Common myeloid progenitor, CD34-positive (primary cell): Measurements from ENCODE around the gene PIGU.

ENCODE experiments used
- CTCF ChIA-PET: fragments of 350-600 bp; sonication (Branson Sonifier 250); formaldehyde crosslinking; loops from one replicate; lab custom pipeline; 2021; ENCODE audit warnings: antibody characterized with exemption; lab: Charles Lee
- POLR2A ChIA-PET: fragments of 350-600 bp; sonication (Branson Sonifier 250); formaldehyde crosslinking; loops from one replicate; lab custom pipeline; 2021; ENCODE audit warnings: antibody characterized with exemption; lab: Charles Lee
- DNase-seq, 3 donors: peaks; one replicate each; pipeline versions ENCODE4 v3.0.0 to v3.0.0-alpha.2; 2013
- H3K27ac ChIP-seq, 2 experiments: 1 replicate in 1 of 2; 2 replicates in 1 of 2; pipeline ENCODE4 v1.7.0; 2013; ENCODE audit warnings: inconsistent platforms in 2 of 2, low read length in 2 of 2, mild to moderate bottlenecking in 2 of 2, low read depth in 1 of 2, moderate library complexity in 1 of 2; ENCODE audit not compliant: severe bottlenecking in 2 of 2, insufficient read depth in 1 of 2, poor library complexity in 1 of 2
- H3K27me3 ChIP-seq, 5 experiments: replicated peaks in 2 of 5; 1 replicate in 3 of 5; 2 replicates in 2 of 5; pipeline versions ENCODE4 v1.6.1 to v1.7.0; 2013; ENCODE audit warnings: low read length in 4 of 5, mild to moderate bottlenecking in 2 of 5, moderate library complexity in 2 of 5, inconsistent platforms in 1 of 5; ENCODE audit not compliant: insufficient read depth in 5 of 5, control insufficient read depth in 4 of 5
- H3K36me3 ChIP-seq, 4 experiments: 1 replicate in 2 of 4; 2 replicates in 2 of 4; pipeline versions ENCODE4 v1.6.1 to v1.7.0; 2013; ENCODE audit warnings: low read length in 3 of 4, control low read depth in 1 of 4, mild to moderate bottlenecking in 1 of 4; ENCODE audit not compliant: control insufficient read depth in 4 of 4, insufficient read depth in 4 of 4
- H3K4me1 ChIP-seq, 4 experiments: 1 replicate in 3 of 4; 2 replicates in 1 of 4; pipeline versions ENCODE4 v1.6.1 to v1.7.1; 2013; ENCODE audit warnings: low read length in 3 of 4, mild to moderate bottlenecking in 3 of 4, control low read depth in 1 of 4, inconsistent platforms in 1 of 4, moderate library complexity in 1 of 4; ENCODE audit not compliant: control insufficient read depth in 4 of 4, insufficient read depth in 4 of 4; ENCODE audit errors: control extremely low read depth in 1 of 4
- H3K4me3 ChIP-seq, 7 experiments: 1 replicate in 4 of 7; 2 replicates in 3 of 7; pipeline versions ENCODE4 v1.5.1 to v1.7.0; 2013; ENCODE audit warnings: mild to moderate bottlenecking in 7 of 7, low read length in 6 of 7, moderate library complexity in 6 of 7, inconsistent platforms in 2 of 7, low read depth in 2 of 7, control low read depth in 1 of 7; ENCODE audit not compliant: insufficient read depth in 4 of 7, control insufficient read depth in 1 of 7; ENCODE audit errors: extremely low read depth in 1 of 7
- H3K9me3 ChIP-seq, 5 experiments: 1 replicate in 4 of 5; 2 replicates in 1 of 5; pipeline versions ENCODE4 v1.6.1 to v1.7.1; 2013; ENCODE audit warnings: low read length in 4 of 5, mild to moderate bottlenecking in 2 of 5, inconsistent platforms in 1 of 5, low read depth in 1 of 5, moderate library complexity in 1 of 5; ENCODE audit not compliant: control insufficient read depth in 4 of 5, insufficient read depth in 2 of 5; ENCODE audit errors: control extremely low read depth in 1 of 5
- WGBS: methylation state at CpG from one replicate; pipeline ENCODE4 v1.1.5; 2013; ENCODE audit not compliant: insufficient coverage; 5-methylcytosine and 5-hydroxymethylcytosine counted together

Gene PIGU

DNA sequence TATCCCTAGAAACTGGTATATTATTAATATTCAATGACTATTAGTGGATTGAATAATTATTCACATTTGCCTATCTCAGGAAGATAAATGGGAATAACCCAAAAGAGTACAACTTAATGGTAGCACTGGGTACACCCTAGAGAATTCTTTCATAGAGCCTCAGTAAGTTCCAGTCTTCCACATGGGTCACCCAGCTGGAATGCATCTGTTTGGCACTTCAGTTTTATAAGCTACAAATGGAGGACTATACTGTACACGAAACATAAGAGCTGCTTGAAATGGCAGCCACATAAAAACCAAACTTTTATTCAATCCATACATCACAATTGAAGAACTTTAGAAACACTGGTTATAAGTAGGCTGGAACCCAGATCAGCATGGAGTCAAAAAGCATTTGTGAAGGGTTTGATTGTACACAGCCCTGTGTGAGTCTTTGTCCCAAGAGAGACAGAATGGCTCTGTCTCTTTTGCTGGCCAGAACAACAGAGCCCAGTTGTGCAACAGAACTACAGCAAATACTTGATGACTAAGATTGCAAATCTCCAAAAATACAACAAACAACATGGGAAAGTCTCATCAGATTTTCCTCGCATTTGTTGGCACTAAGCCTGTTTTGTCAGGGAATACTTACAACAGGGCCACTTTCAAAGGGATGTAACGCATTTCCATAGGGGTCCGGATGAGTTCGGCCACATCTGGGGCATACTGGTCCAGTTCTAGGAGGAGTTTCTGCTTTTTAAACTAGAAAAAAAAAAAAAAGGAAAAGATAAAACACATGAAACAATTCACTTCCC, 39.5 kb downstream of the PIGU start:
- no peaks in the 10 kb centered on the region for H3K27me3 ChIP-seq
- 100% methylated on average over 2 of the region's 5 CpGs for WGBS
- DNase-seq = no peak
- H3K4me3 ChIP-seq = no peak overlapping the region
- no peak overlapping the region for H3K27ac ChIP-seq
- H3K36me3 ChIP-seq = peaks cover 11 to 46% (median 20%) of the 10 kb centered on the region in 4 experiments
- ChIA-PET CTCF (interaction anchor here (1.5 kb wide), 1 partner anchor 25 kb away, joined by 5 read pairs; no protein-coding TSS in a partner anchor), POLR2A (no interaction called here)
- H3K9me3 ChIP-seq = no peaks in the 10 kb centered on the region
- no peaks in the 10 kb centered on the region for H3K4me1 ChIP-seq

DNA sequence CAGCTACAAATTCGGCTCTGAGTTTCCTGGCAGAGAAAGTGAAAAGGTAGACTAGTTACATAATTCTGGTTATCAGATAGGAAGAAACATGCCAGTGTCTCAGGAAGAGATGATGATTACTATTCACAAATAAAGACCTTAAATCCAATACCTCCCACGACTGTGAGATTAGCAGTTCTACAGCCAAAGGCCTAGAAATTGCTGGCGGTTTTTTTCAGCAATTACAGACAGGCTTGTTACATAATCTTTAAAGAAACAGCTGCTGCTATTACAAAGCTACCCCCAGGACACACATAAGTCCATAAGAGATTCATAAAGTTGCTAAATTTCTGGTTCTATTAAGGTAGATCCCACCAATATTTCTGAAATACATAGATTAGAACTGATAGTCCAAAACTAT, 40.2 kb downstream of the PIGU start:
- 100% methylated on average over 2 of the region's 3 CpGs for WGBS
- DNase-seq = no peak
- Histone ChIP-seq H3K4me3 (no peak overlapping the region), H3K9me3 (no peaks in the 10 kb centered on the region), H3K27ac (no peak overlapping the region), H3K4me1 (no peaks in the 10 kb centered on the region), H3K27me3 (no peaks in the 10 kb centered on the region), H3K36me3 (peaks cover 11 to 50% (median 20%) of the 10 kb centered on the region in 4 experiments)
- ChIA-PET POLR2A (no interaction called here), CTCF (interaction anchor here (1.5 kb wide), 1 partner anchor 26 kb away, joined by 5 read pairs; no protein-coding TSS in a partner anchor)

DNA sequence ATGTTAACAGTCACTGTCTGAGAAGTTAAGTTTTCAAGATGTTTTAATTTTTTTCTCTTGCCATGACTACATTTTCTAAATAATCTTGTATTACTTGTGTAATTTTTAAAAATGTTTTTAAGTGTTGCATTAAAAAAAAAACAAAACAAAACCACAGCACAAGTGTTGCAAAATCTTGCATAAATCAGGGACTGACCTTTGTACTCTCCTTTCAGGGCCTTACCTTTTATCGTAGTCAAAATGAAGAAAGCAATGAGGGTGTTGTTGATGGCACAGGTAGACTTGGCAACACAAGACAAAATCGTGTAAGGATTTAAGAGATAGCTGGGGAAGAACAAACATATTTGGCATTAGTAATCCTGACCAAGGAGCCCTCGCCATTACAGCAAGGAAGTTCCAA, 42.5 kb downstream of the PIGU start:
- Histone ChIP-seq H3K9me3 (no peaks in the 10 kb centered on the region), H3K27me3 (no peaks in the 10 kb centered on the region), H3K4me3 (no peak overlapping the region), H3K4me1 (no peaks in the 10 kb centered on the region), H3K27ac (no peak overlapping the region), H3K36me3 (peaks cover 11 to 46% (median 24%) of the 10 kb centered on the region in 4 experiments)
- ChIA-PET CTCF (interaction anchor here (0.6 to 1.5 kb wide), 4 partner anchors 8 to 16 kb away, joined by 3 to 5 read pairs (median 3); no protein-coding TSS in a partner anchor), POLR2A (no interaction called here)
- 100% methylated on average over 2 of the region's 3 CpGs for WGBS
- DNase-seq = no peak

DNA sequence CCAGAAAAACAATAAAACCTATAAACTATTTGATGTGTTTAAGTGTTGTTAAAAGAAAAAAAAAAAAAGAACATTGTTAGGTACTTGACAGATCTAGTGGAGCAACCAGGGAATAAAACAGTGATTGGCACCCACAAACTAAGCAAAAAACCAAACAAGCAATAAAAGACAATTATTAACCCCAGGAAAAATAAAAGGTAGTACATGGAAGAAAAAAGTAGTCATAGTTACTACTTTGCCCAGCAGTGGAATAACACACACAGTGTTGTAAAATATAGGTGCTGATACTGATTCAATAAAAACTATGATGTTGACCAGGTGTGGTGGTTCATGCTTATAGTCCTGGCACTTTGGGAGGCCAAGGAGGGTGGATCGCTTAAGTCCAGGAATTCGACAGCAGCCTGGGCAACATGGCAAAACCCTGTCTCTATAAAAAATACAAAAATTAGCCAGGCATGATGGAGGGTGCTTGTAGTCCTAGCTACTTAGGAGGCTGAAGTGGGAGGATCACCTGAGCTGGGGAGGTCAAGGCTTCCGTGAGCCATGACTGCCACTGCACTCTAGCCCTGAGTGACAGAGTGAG, 43.9 kb downstream of the PIGU start:
- ChIA-PET POLR2A (interaction anchor here (0.6 kb wide), 1 partner anchor 8 kb away, joined by 4 read pairs; no protein-coding TSS in a partner anchor), CTCF (interaction anchor here (1.4 kb wide), 1 partner anchor 11 kb away, joined by 3 read pairs; no protein-coding TSS in a partner anchor)
- Histone ChIP-seq H3K4me1 (no peaks in the 10 kb centered on the region), H3K9me3 (no peaks in the 10 kb centered on the region), H3K27me3 (no peaks in the 10 kb centered on the region), H3K4me3 (no peak overlapping the region), H3K27ac (no peak overlapping the region), H3K36me3 (peaks cover 12 to 43% (median 26%) of the 10 kb centered on the region in 4 experiments)
- WGBS = 100% methylated on average over 1 of the region's 3 CpGs
- DNase-seq = no peak

DNA sequence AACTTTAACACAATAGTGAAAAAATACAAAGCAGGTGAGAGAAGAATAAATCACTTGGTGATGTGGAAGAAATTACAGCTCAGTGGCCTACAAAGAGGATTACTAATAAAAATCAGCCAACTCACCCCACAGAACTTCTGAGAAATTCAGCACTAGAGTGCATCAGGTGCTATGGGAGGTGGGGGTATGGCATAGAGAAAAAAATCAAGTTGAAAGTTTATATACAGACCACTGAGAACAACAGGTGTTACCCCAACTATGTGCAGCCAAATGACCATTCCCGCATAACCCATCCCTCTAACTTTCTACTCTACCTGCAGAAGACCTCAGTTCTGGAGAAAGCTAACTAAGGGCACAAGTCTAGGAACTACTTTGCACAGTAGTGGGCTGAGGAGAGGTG, 47.0 kb downstream of the PIGU start:
- H3K4me3 ChIP-seq = no peak overlapping the region
- H3K27ac ChIP-seq = no peak overlapping the region
- H3K27me3 ChIP-seq = no peaks in the 10 kb centered on the region
- no CpG with 5 or more reads among the region's 1 CpG for WGBS
- CTCF ChIA-PET = interaction anchor here (0.7 kb wide), 1 partner anchor 78 kb away, joined by 3 read pairs; no protein-coding TSS in a partner anchor
- H3K36me3 ChIP-seq = peaks cover 6 to 25% (median 13%) of the 10 kb centered on the region in 4 experiments
- H3K4me1 ChIP-seq = no peaks in the 10 kb centered on the region
- POLR2A ChIA-PET = no interaction called here
- DNase-seq = no peak
- H3K9me3 ChIP-seq = no peaks in the 10 kb centered on the region

DNA sequence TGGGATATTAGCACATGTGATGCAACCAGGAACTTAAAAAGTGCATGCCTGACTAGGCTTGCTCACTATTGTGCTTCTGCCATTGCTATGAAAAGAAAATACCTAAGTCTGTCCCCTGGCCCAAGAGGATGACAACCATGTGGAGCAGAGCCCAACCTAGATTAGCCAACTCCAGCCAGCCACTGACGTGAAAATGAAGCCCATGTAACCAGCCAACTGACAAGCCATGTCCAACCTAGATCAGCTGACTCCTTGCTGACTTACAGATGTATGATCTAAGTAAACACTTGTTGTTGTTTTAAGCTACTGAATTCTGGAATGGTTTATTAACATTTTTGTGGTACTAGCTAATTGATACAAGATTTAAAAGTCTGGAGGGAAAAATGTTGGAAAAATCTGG, 47.5 kb downstream of the PIGU start:
- WGBS = 80% methylated on average over 1 of the region's 1 CpG
- POLR2A ChIA-PET = no interaction called here
- Histone ChIP-seq H3K27ac (no peak overlapping the region), H3K4me1 (no peaks in the 10 kb centered on the region), H3K36me3 (peaks cover 2 to 20% (median 12%) of the 10 kb centered on the region in 4 experiments), H3K27me3 (no peaks in the 10 kb centered on the region), H3K4me3 (no peak overlapping the region), H3K9me3 (no peaks in the 10 kb centered on the region)
- CTCF ChIA-PET = interaction anchor here (0.7 kb wide), 1 partner anchor 79 kb away, joined by 3 read pairs; no protein-coding TSS in a partner anchor
- DNase-seq = no peak

DNA sequence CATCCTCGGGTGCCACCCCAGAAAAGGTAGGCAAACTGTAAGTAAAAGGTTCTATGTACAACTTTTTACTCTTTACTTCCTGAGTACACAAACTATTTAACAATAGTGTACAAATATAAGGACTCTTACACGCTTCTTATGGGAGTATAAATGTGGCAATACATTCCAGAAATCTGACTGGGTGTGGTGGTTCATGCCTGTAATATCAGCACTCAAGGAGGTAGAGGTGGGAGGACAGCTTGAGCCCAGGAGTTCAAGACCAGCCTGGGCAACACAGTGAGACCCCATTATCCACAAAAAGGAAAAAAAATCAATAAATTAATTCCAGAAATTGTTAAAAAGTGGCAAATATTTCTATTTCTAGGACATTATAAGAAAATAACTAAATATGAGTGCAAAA, 48.9 kb downstream of the PIGU start:
- Histone ChIP-seq H3K4me1 (no peaks in the 10 kb centered on the region), H3K9me3 (no peaks in the 10 kb centered on the region), H3K27me3 (no peaks in the 10 kb centered on the region), H3K36me3 (peaks cover 6 to 12% (median 11%) of the 10 kb centered on the region in 4 experiments), H3K4me3 (no peak overlapping the region), H3K27ac (no peak overlapping the region)
- no peak for DNase-seq
- WGBS = no CpG with 5 or more reads among the region's 2 CpGs
- ChIA-PET POLR2A (no interaction called here), CTCF (no interaction called here)
